SJCRH30 (cell line): ENCODE results near the gene FAM25G. TPM values are rescaled to one million over a fixed set of nuclear protein-coding genes. Genes with fewer than 3 reads are reported as not detected.
"Not testable (repeated sequence)": the region's sequence is repeated elsewhere in the genome, so short reads cannot be mapped to it uniquely, and the experiment has no call there.

ENCODE experiments used
- DNase-seq, 2 experiments: peaks; one replicate each; pipeline ENCODE4 v3.0.0-alpha.2; 2015 to 2020
- H3K27ac ChIP-seq: fragments of 250-450 bp; sonication (Bioruptor Pico); 2 replicates; pipeline ENCODE4 v1.5.1; 2020; ENCODE audit warnings: mild to moderate bottlenecking, moderate library complexity
- H3K27me3 ChIP-seq: fragments of 250-450 bp; sonication (Bioruptor Pico); 2 replicates; pipeline ENCODE4 v1.5.1; 2020; ENCODE audit warnings: mild to moderate bottlenecking, moderate library complexity
- H3K36me3 ChIP-seq: fragments of 250-450 bp; sonication (Bioruptor Pico); 2 replicates; pipeline ENCODE4 v1.5.1; 2020; ENCODE audit warnings: mild to moderate bottlenecking, moderate library complexity
- H3K4me1 ChIP-seq: fragments of 250-450 bp; sonication (Bioruptor Pico); 2 replicates; pipeline ENCODE4 v1.5.1; 2020; ENCODE audit warnings: mild to moderate bottlenecking, moderate library complexity
- H3K4me3 ChIP-seq: fragments of 250-450 bp; sonication (Bioruptor Pico); 2 replicates; pipeline ENCODE4 v1.5.1; 2020; ENCODE audit warnings: mild to moderate bottlenecking, moderate library complexity
- H3K9me3 ChIP-seq: fragments of 250-450 bp; sonication (Bioruptor Pico); replicated peaks from 2 replicates; pipeline ENCODE4 v1.5.1; 2020; ENCODE audit warnings: mild to moderate bottlenecking, moderate library complexity
- total RNA-seq: library from RNA; depleted of rRNA; stranded (reverse); fragments of >200 nt; shearing (Covaris generic); gene quantifications from 2 replicates; pipeline ENCODE4 v1.2.3, GENCODE V29; 2014

Gene FAM25G
- total RNA-seq, 1 experiment from 2014 or later = 0.63 TPM

- not testable (repeated sequence) for DNase-seq, H3K27me3 ChIP-seq, H3K4me3 ChIP-seq, H3K36me3 ChIP-seq, H3K4me1 ChIP-seq, H3K9me3 ChIP-seq, H3K27ac ChIP-seq
These were observed 18.0 kb downstream of the FAM25G start for GRCh38 chr10:47473516-47473915.

GRCh38 chr10:47472647-47473046, 18.9 kb downstream of the FAM25G start:
- not testable (repeated sequence) for H3K9me3 ChIP-seq, H3K4me3 ChIP-seq, H3K27me3 ChIP-seq, H3K27ac ChIP-seq, H3K36me3 ChIP-seq, DNase-seq, H3K4me1 ChIP-seq

GRCh38 chr10:47472072-47472471, 19.4 kb downstream of the FAM25G start:
- H3K27me3 ChIP-seq, H3K4me3 ChIP-seq, H3K36me3 ChIP-seq, H3K4me1 ChIP-seq, H3K27ac ChIP-seq, DNase-seq, H3K9me3 ChIP-seq: not testable (repeated sequence)

- H3K27ac ChIP-seq, H3K27me3 ChIP-seq, H3K36me3 ChIP-seq, H3K4me1 ChIP-seq, H3K9me3 ChIP-seq, DNase-seq, H3K4me3 ChIP-seq: not testable (repeated sequence)
These were observed 22.6 kb downstream of the FAM25G start for GRCh38 chr10:47468731-47469528.

GRCh38 chr10:47467957-47468356, 23.5 kb downstream of the FAM25G start:
- H3K36me3 ChIP-seq, H3K27ac ChIP-seq, H3K27me3 ChIP-seq, H3K9me3 ChIP-seq, DNase-seq, H3K4me3 ChIP-seq, H3K4me1 ChIP-seq: not testable (repeated sequence)

- not testable (repeated sequence) for DNase-seq, H3K4me1 ChIP-seq
These were observed 24.0 kb downstream of the FAM25G start for GRCh38 chr10:47467458-47467857.

GRCh38 chr10:47465216-47465917, 26.1 kb downstream of the FAM25G start:
- H3K36me3 ChIP-seq, H3K27ac ChIP-seq, H3K4me1 ChIP-seq, H3K27me3 ChIP-seq, DNase-seq, H3K4me3 ChIP-seq, H3K9me3 ChIP-seq: not testable (repeated sequence)

More at GRCh38 chr10:47467458-47467857, 24.0 kb downstream of the FAM25G start:
- not testable (repeated sequence) for H3K27ac ChIP-seq, H3K4me3 ChIP-seq, H3K27me3 ChIP-seq, H3K9me3 ChIP-seq, H3K36me3 ChIP-seq

- DNase-seq, H3K36me3 ChIP-seq, H3K4me1 ChIP-seq, H3K27ac ChIP-seq, H3K4me3 ChIP-seq, H3K9me3 ChIP-seq, H3K27me3 ChIP-seq: not testable (repeated sequence)
These were observed 28.7 kb downstream of the FAM25G start for GRCh38 chr10:47462577-47463358.

GRCh38 chr10:47461261-47461687, 30.2 kb downstream of the FAM25G start:
- H3K27ac ChIP-seq, H3K27me3 ChIP-seq, H3K4me3 ChIP-seq, H3K9me3 ChIP-seq, H3K36me3 ChIP-seq, H3K4me1 ChIP-seq: not testable (repeated sequence)
- DNase-seq = peak; percentile 9 to 23

DNA sequence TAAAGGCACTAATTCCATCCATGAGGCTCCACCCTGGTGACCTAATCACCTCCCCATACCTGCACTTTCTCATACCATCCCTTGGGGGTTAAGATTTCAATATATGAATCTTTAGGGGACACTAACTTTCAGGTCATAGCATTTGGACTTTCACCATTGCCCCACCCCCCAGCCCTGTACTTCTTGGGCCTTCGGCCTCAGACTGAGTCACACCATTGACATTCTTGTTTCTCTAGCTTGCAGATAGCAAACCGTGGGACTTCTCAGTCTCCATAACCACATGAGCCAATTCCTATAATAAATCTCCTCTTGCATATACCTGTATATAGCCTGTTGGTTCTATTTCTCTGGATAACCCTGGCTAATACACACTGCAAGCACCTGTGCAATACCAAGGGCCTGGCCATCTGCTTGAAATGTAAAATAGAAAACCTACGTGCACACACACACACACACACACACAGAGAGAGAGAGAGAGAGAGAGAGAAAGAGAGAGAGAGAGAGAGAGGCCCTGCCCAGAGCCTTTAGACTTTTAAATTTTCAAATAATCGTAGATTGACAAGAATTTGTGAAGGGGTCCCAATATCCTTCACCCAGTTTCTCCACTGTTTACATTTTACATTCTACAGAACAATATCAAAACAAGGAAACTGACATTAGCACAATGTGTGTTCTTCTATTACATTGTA, 32.9 kb downstream of the FAM25G start:
- no peak overlapping the region for H3K4me3 ChIP-seq
- no peaks in the 10 kb centered on the region for H3K36me3 ChIP-seq
- no peak overlapping the region for H3K27ac ChIP-seq
- no peaks in the 10 kb centered on the region for H3K27me3 ChIP-seq
- H3K4me1 ChIP-seq = no peaks in the 10 kb centered on the region
- no peaks in the 10 kb centered on the region for H3K9me3 ChIP-seq
- no peak for DNase-seq

GRCh38 chr10:47457826-47458225, 33.7 kb downstream of the FAM25G start:
- no peaks in the 10 kb centered on the region for H3K36me3 ChIP-seq
- H3K27me3 ChIP-seq = no peaks in the 10 kb centered on the region
- H3K27ac ChIP-seq = no peak overlapping the region
- no peak for DNase-seq
- H3K4me3 ChIP-seq = no peak overlapping the region
- no peaks in the 10 kb centered on the region for H3K4me1 ChIP-seq
- H3K9me3 ChIP-seq = no peaks in the 10 kb centered on the region

GRCh38 chr10:47457528-47457820, 34.0 kb downstream of the FAM25G start:
- no peak overlapping the region for H3K4me3 ChIP-seq

DNA sequence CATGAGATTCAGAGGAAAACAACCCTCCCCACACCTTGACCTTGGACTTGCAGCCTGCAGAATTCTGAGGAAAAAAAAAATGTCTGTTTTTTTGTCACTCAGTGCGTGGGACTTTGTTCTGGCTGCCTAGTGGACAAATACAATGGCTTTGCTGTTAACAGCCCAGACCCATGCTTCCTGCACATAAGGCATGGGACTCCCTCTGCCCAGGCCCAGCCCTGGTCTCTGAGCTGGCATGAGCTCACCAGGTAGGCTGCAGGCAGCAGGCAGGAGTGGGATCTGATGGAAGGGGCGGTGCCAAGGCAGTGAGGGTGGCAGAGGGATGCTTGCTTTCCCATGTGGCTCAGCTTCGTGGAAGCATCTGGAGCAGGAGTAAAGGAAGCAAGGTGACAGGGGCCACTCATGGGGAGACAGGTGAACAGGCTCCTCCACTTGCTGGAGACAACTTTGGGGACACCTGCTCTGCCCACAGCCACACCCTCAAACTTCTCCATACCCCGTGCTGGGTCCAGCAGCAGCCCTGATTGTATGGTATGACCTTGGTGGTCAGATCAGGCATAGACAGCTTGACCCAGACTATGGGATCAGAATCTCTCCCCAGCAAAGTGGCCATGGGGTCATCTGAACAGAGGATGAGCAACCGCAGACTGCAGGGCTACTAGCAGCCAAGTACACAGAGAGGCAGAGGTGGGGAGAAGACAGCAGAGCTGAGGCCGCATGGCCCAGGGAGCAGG, 34.5 kb downstream of the FAM25G start:
- Histone ChIP-seq H3K27me3 (no peaks in the 10 kb centered on the region), H3K4me1 (no peaks in the 10 kb centered on the region), H3K27ac (no peak overlapping the region), H3K4me3 (no peak overlapping the region), H3K36me3 (no peaks in the 10 kb centered on the region), H3K9me3 (no peaks in the 10 kb centered on the region)
- DNase-seq = no peak

More at GRCh38 chr10:47457528-47457820, 34.0 kb downstream of the FAM25G start:
- Histone ChIP-seq H3K27ac (no peak overlapping the region), H3K9me3 (no peaks in the 10 kb centered on the region), H3K27me3 (no peaks in the 10 kb centered on the region), H3K4me1 (no peaks in the 10 kb centered on the region), H3K36me3 (no peaks in the 10 kb centered on the region)
- no peak for DNase-seq

DNA sequence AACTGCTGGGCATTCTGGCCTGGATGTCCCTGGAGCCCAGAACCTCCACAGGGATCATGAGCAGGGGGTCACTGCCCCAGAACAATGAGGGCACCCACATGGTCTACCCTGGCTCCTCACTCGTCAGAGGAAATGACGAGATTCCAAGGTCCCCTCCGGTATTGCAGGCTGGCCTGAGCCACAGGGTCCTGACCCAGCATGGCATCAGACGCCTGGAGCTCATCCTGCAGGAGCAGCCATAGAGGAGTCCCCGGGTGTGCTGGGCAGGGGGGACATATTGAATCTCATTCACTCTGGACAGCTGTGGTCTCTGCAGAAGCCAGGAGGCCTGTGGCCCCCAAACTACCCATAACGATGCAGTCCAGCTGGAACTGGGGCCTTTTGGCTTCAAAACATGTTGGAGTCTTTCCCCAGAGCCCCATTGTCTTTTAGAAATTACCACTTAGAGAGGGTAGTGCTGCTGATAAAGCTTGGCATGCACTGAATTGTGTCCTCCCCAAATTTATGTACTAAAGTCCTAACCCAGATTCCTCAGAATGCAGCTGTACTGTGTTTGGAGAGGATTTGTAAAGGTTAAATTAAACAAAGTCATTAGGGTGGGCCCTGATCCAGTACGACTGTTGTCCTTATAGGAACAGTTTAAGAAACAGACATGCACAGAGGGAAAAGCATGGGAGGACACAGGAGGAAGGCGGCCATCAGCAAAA, 35.3 kb downstream of the FAM25G start:
- Histone ChIP-seq H3K4me1 (no peaks in the 10 kb centered on the region), H3K27ac (no peak overlapping the region), H3K9me3 (no peaks in the 10 kb centered on the region), H3K36me3 (no peaks in the 10 kb centered on the region), H3K27me3 (no peaks in the 10 kb centered on the region), H3K4me3 (no peak overlapping the region)
- no peak for DNase-seq
